H9 (cell line): ENCODE measurements around the gene SELL. TPM values are rescaled to one million over a fixed set of nuclear protein-coding genes. Genes with fewer than 3 reads are reported as not detected.
"Not testable (repeated sequence)": the region's sequence is repeated elsewhere in the genome, so short reads cannot be mapped to it uniquely, and the experiment has no call there.

Experiments used
- DNase-seq: peaks from one replicate; pipeline ENCODE4 v3.0.0-alpha.2; 2017
- H2AFZ ChIP-seq: one replicate; pipeline ENCODE4 v1.6.1; 2013; ENCODE audit warnings: mild to moderate bottlenecking, low read length, control low read depth, moderate library complexity
- H2AK5ac ChIP-seq: 2 replicates; pipeline ENCODE4 v1.6.1; 2013; ENCODE audit warnings: low read length, control low read depth, mixed read lengths; ENCODE audit not compliant: insufficient read length
- H2BK120ac ChIP-seq: one replicate; pipeline ENCODE4 v1.6.1; 2013; ENCODE audit warnings: low read depth, mild to moderate bottlenecking, low read length, control low read depth, inconsistent platforms; ENCODE audit not compliant: poor library complexity, severe bottlenecking
- H2BK12ac ChIP-seq: 2 replicates; pipeline ENCODE4 v1.6.1; 2013; ENCODE audit warnings: low read length, control low read depth, mixed read lengths, low read depth; ENCODE audit not compliant: insufficient read length
- H2BK15ac ChIP-seq: 2 replicates; pipeline ENCODE4 v1.6.1; 2013; ENCODE audit warnings: low read depth, low read length, control low read depth
- H2BK20ac ChIP-seq: one replicate; pipeline ENCODE4 v1.6.1; 2013; ENCODE audit warnings: low read depth, mild to moderate bottlenecking, low read length, control low read depth, inconsistent platforms; ENCODE audit not compliant: poor library complexity, severe bottlenecking
- H2BK5ac ChIP-seq: 2 replicates; pipeline ENCODE4 v1.6.1; 2013; ENCODE audit warnings: low read length, control low read depth, mixed read lengths; ENCODE audit not compliant: insufficient read length
- H3K14ac ChIP-seq: 2 replicates; pipeline ENCODE4 v1.6.1; 2013; ENCODE audit warnings: low read length, control low read depth; ENCODE audit not compliant: insufficient read depth
- H3K18ac ChIP-seq: 2 replicates; pipeline ENCODE4 v1.6.1; 2013; ENCODE audit warnings: low read depth, mild to moderate bottlenecking, mixed read lengths, low read length, control low read depth; ENCODE audit not compliant: insufficient read length
- H3K23ac ChIP-seq: 2 replicates; pipeline ENCODE4 v1.6.1; 2013; ENCODE audit warnings: low read length, control low read depth, mixed read lengths, low read depth; ENCODE audit not compliant: insufficient read length
- H3K23me2 ChIP-seq: 2 replicates; pipeline ENCODE4 v1.6.1; 2013; ENCODE audit warnings: low read depth, mild to moderate bottlenecking, mixed read lengths, low read length, control low read depth; ENCODE audit not compliant: insufficient read length, poor library complexity, severe bottlenecking
- H3K27ac ChIP-seq: 2 replicates; pipeline ENCODE4 v1.5.1; 2013; ENCODE audit warnings: low read length, control low read depth, mixed read lengths, low read depth; ENCODE audit not compliant: insufficient read length
- H3K27me3 ChIP-seq: 2 replicates; pipeline ENCODE4 v1.6.1; 2013; ENCODE audit warnings: low read length, control low read depth, inconsistent platforms; ENCODE audit not compliant: insufficient read depth
- H3K4ac ChIP-seq: 2 replicates; pipeline ENCODE4 v1.6.1; 2013; ENCODE audit warnings: low read depth, mild to moderate bottlenecking, control low read depth, inconsistent platforms, low read length, moderate library complexity
- H3K4me1 ChIP-seq: 2 replicates; pipeline ENCODE4 v1.6.1; 2013; ENCODE audit warnings: low read length, control low read depth, inconsistent platforms; ENCODE audit not compliant: insufficient read depth
- H3K4me2 ChIP-seq: 2 replicates; pipeline ENCODE4 v1.6.1; 2013; ENCODE audit warnings: low read length, control low read depth, mixed read lengths; ENCODE audit not compliant: insufficient read length, insufficient read depth
- H3K56ac ChIP-seq: 2 replicates; pipeline ENCODE4 v1.6.1; 2013; ENCODE audit warnings: low read depth, mild to moderate bottlenecking, mixed read lengths, low read length, control low read depth; ENCODE audit not compliant: insufficient read length
- H3K79me1 ChIP-seq: 2 replicates; pipeline ENCODE4 v1.6.1; 2013; ENCODE audit warnings: low read depth, mild to moderate bottlenecking, moderate library complexity, low read length, control low read depth, inconsistent platforms; ENCODE audit not compliant: insufficient read depth, poor library complexity, severe bottlenecking
- H3K79me2 ChIP-seq: 2 replicates; pipeline ENCODE4 v1.6.1; 2013; ENCODE audit warnings: low read length, control low read depth, inconsistent platforms; ENCODE audit not compliant: insufficient read depth
- H3K9ac ChIP-seq: 2 replicates; pipeline ENCODE4 v1.6.1; 2013; ENCODE audit warnings: low read length, control low read depth, mixed read lengths; ENCODE audit not compliant: insufficient read length; ENCODE audit errors: extremely low read depth
- H3K9me3 ChIP-seq: one replicate; pipeline ENCODE4 v1.6.1; 2013; ENCODE audit warnings: low read depth, low read length, inconsistent platforms; ENCODE audit not compliant: control insufficient read depth
- H3T11ph ChIP-seq: one replicate; pipeline ENCODE4 v1.6.1; 2013; ENCODE audit warnings: mild to moderate bottlenecking, low read length, control low read depth, inconsistent platforms
- H4K20me1 ChIP-seq: one replicate; pipeline ENCODE4 v1.6.1; 2013; ENCODE audit not compliant: control insufficient read depth, insufficient read length, insufficient read depth
- H4K5ac ChIP-seq: 2 replicates; pipeline ENCODE4 v1.6.1; 2013; ENCODE audit warnings: low read depth, mild to moderate bottlenecking, mixed read lengths, low read length, control low read depth; ENCODE audit not compliant: insufficient read length
- H4K8ac ChIP-seq: replicated peaks from 2 replicates; pipeline ENCODE4 v1.6.1; 2013; ENCODE audit warnings: low read length, control low read depth, mixed read lengths, low read depth; ENCODE audit not compliant: insufficient read length
- H4K91ac ChIP-seq: 2 replicates; pipeline ENCODE4 v1.6.1; 2013; ENCODE audit warnings: low read depth, mild to moderate bottlenecking, moderate library complexity, mixed read lengths, low read length, control low read depth; ENCODE audit not compliant: insufficient read length
- H3K27ac Mint-ChIP-seq, 3 experiments: 2 replicates in 2 of 3; 3 replicates in 1 of 3; pipeline ENCODE4 v1.8.0; 2020 to 2021; ENCODE audit warnings: mixed read lengths in 3 of 3, mild to moderate bottlenecking in 1 of 3, moderate library complexity in 1 of 3
- H3K27me3 Mint-ChIP-seq: 2 replicates; pipeline ENCODE4 v1.8.0; 2021; ENCODE audit warnings: low read depth, mild to moderate bottlenecking, moderate library complexity, mixed read lengths
- H3K36me3 Mint-ChIP-seq, 3 experiments: 2 replicates in 2 of 3; 3 replicates in 1 of 3; pipeline ENCODE4 v1.8.0; 2020 to 2021; ENCODE audit warnings: low read depth in 3 of 3, mixed read lengths in 3 of 3; ENCODE audit not compliant: insufficient read depth in 1 of 3
- H3K4me1 Mint-ChIP-seq, 2 experiments: 2 replicates each; pipeline ENCODE4 v1.8.0; 2020; ENCODE audit warnings: mixed read lengths in 2 of 2
- H3K4me3 Mint-ChIP-seq, 2 experiments: 2 replicates in 1 of 2; 3 replicates in 1 of 2; pipeline ENCODE4 v1.8.0; 2020 to 2021; ENCODE audit warnings: mild to moderate bottlenecking in 2 of 2, mixed read lengths in 2 of 2, moderate library complexity in 1 of 2
- H3K9me3 Mint-ChIP-seq, 2 experiments: 2 replicates in 1 of 2; 3 replicates in 1 of 2; pipeline ENCODE4 v1.8.0; 2020; ENCODE audit warnings: mild to moderate bottlenecking in 2 of 2, mixed read lengths in 2 of 2, moderate library complexity in 1 of 2
- CTCF ChIP-seq: fragments of 200-600 bp; sonication (generic); conservative IDR thresholded peaks from 3 replicates; pipeline ENCODE4 v1.8.0; 2021; ENCODE audit warnings: antibody characterized with exemption, mild to moderate bottlenecking
- WGBS: extraction: QIAGEN DNeasy Blood & Tissue Kit; methylation state at CpG from one replicate; pipeline ENCODE4 v1.1.7; 2013; ENCODE audit warnings: missing lambda C conversion rate, low lambda C conversion rate, mixed read lengths; ENCODE audit not compliant: insufficient read length; ENCODE audit errors: extremely low coverage; 5-methylcytosine and 5-hydroxymethylcytosine counted together
- total RNA-seq: library from RNA; stranded (reverse); gene quantifications from 2 replicates; pipeline ENCODE4 v1.2.1, GENCODE V29; 2021

SELL gene
- total RNA-seq, 1 experiment from 2014 or later: not detected

- Histone ChIP-seq H3T11ph (no peak overlapping the region), H3K9me3 (no peaks in the 10 kb centered on the region), H3K4ac (no peak overlapping the region), H3K56ac (no peak overlapping the region), H3K9ac (no peak overlapping the region), H2BK120ac (no peak overlapping the region), H4K91ac (no peak overlapping the region), H3K23ac (no peak overlapping the region), H3K4me1 (no peaks in the 10 kb centered on the region), H2BK20ac (no peak overlapping the region), H4K8ac (no peak overlapping the region), H3K14ac (no peak overlapping the region), H3K23me2 (no peaks in the 10 kb centered on the region), H3K4me2 (no peak overlapping the region), H2BK12ac (no peak overlapping the region), H4K20me1 (no peaks in the 10 kb centered on the region), H2AK5ac (no peak overlapping the region), H2BK5ac (no peak overlapping the region), H2AFZ (no peak overlapping the region), H4K5ac (no peak overlapping the region), H3K79me1 (no peaks in the 10 kb centered on the region), H3K18ac (no peak overlapping the region), H2BK15ac (no peak overlapping the region), H3K27ac (no peak overlapping the region), H3K79me2 (no peaks in the 10 kb centered on the region), H3K27me3 (no peaks in the 10 kb centered on the region)
- Mint-ChIP-seq H3K27ac (no peak overlapping the region), H3K4me3 (no peak overlapping the region), H3K9me3 (peaks cover 3 to 9% of the 10 kb centered on the region in 2 experiments; a peak in 4 of 5 replicates), H3K36me3 (no peaks in the 10 kb centered on the region), H3K27me3 (no peaks in the 10 kb centered on the region; the same call in 1 of the 2 replicates), H3K4me1 (no peaks in the 10 kb centered on the region)
- no peak for DNase-seq
- TF ChIP-seq CTCF: no peak
Measured at GRCh38 chr1:169722779-169723178, 11.4 kb upstream of the SELL start.

GRCh38 chr1:169715100-169715499, 3.7 kb upstream of the SELL start:
- not testable (repeated sequence) for H4K8ac ChIP-seq, H3K79me2 ChIP-seq, H3K4ac ChIP-seq, H4K20me1 ChIP-seq, H3K56ac ChIP-seq, H3K36me3 Mint-ChIP-seq, H3K23me2 ChIP-seq, H3K27me3 ChIP-seq, H3K23ac ChIP-seq, H3K18ac ChIP-seq, H3K14ac ChIP-seq, H3K4me3 Mint-ChIP-seq, H3T11ph ChIP-seq, H3K4me1 ChIP-seq, DNase-seq, H3K4me2 ChIP-seq, H3K9me3 ChIP-seq, H4K91ac ChIP-seq, H3K4me1 Mint-ChIP-seq, H3K79me1 ChIP-seq, H3K9ac ChIP-seq, H4K5ac ChIP-seq, H2BK12ac ChIP-seq, H2BK120ac ChIP-seq, H2AK5ac ChIP-seq, H2BK20ac ChIP-seq, H2BK15ac ChIP-seq, H3K27ac ChIP-seq, H2AFZ ChIP-seq, H3K27me3 Mint-ChIP-seq, H3K27ac Mint-ChIP-seq, H2BK5ac ChIP-seq
- peaks cover 21 to 33% of the 10 kb centered on the region in 2 experiments for H3K9me3 Mint-ChIP-seq
- WGBS: no CpG with 5 or more reads among the region's 2 CpGs
